SK-N-SH (cell line): ENCODE measurements around the gene TMEM151A. TPM values are rescaled to one million over a fixed set of nuclear protein-coding genes. Genes with fewer than 3 reads are reported as not detected.

Experiments used
- CTCF ChIA-PET: fragments of 300-600, 350-600 bp; formaldehyde crosslinking; extraction: SDS; loops from one replicate; lab custom pipeline; 2021; lab: Yijun Ruan, JAX
- POLR2A ChIA-PET: fragments of 350-600 bp; sonication (Branson Sonifier 250); formaldehyde crosslinking; extraction: SDS; loops from one replicate; lab custom pipeline; 2020; ENCODE audit warnings: antibody characterized with exemption, inconsistent platforms; lab: Yijun Ruan, JAX
- DNase-seq: peaks from one replicate; pipeline ENCODE4 v3.0.0; 2012
- H2AFZ ChIP-seq: fragments of 200-600 bp; sonication (generic); 2 replicates; pipeline ENCODE4 v1.8.1; 2016; ENCODE audit warnings: antibody characterized with exemption, mild to moderate bottlenecking, low read depth
- H3F3A ChIP-seq: fragments of 200-600 bp; sonication (generic); replicated peaks from 2 replicates; pipeline ENCODE3; 2016; ENCODE audit warnings: antibody characterized with exemption, mild to moderate bottlenecking; ENCODE audit not compliant: insufficient read depth
- H3K27ac ChIP-seq, 2 experiments: fragments of 200-500 bp in 1 of 2; fragments of 200-600 bp in 1 of 2; sonication (Bioruptor generic) in 1 of 2; sonication (generic), shearing (Covaris generic) in 1 of 2; 2 replicates each; pipeline versions ENCODE4 v1.5.1 to v1.6.1; 2014 to 2016; ENCODE audit warnings: low read depth in 2 of 2, inconsistent platforms in 1 of 2, low read length in 1 of 2, mild to moderate bottlenecking in 1 of 2, mixed read lengths in 1 of 2
- H3K27me3 ChIP-seq: fragments of 200-600 bp; sonication (generic), shearing (Covaris generic); 2 replicates; pipeline ENCODE4 v1.6.1; 2016; ENCODE audit warnings: mixed run types; ENCODE audit not compliant: insufficient read depth
- H3K36me3 ChIP-seq, 2 experiments: fragments of 200-500 bp in 1 of 2; fragments of 200-600 bp in 1 of 2; sonication (Bioruptor generic) in 1 of 2; sonication (generic) in 1 of 2; replicated peaks in 1 of 2; 2 replicates each; pipeline versions ENCODE3 to v1.5.1; 2014 to 2016; ENCODE audit warnings: low read length in 1 of 2, mild to moderate bottlenecking in 1 of 2; ENCODE audit not compliant: insufficient read depth in 2 of 2, control insufficient read depth in 1 of 2
- H3K4me1 ChIP-seq, 2 experiments: fragments of 200-500 bp in 1 of 2; fragments of 200-600 bp in 1 of 2; sonication (Bioruptor generic) in 1 of 2; sonication (generic), shearing (Covaris generic) in 1 of 2; 2 replicates each; pipeline versions ENCODE4 v1.5.1 to v1.6.1; 2014 to 2016; ENCODE audit warnings: low read depth in 1 of 2, low read length in 1 of 2, mixed run types in 1 of 2; ENCODE audit not compliant: insufficient read depth in 2 of 2, control insufficient read depth in 1 of 2
- H3K4me2 ChIP-seq: fragments of 200-600 bp; sonication (generic), shearing (Covaris generic); 2 replicates; pipeline ENCODE4 v1.6.1; 2017; ENCODE audit warnings: mixed run types
- H3K4me3 ChIP-seq, 2 experiments: fragments of 200-500 bp in 1 of 2; fragments of 200-600 bp in 1 of 2; sonication (Bioruptor generic) in 1 of 2; sonication (generic), shearing (Covaris generic) in 1 of 2; 2 replicates each; pipeline versions ENCODE4 v1.5.1 to v1.8.1; 2014 to 2016; ENCODE audit warnings: low read depth in 2 of 2, inconsistent platforms in 1 of 2, low read length in 1 of 2, mild to moderate bottlenecking in 1 of 2, mixed read lengths in 1 of 2, moderate library complexity in 1 of 2
- H3K79me2 ChIP-seq: fragments of 200-600 bp; sonication (generic); 2 replicates; pipeline ENCODE4 v1.8.1; 2017; ENCODE audit warnings: mild to moderate bottlenecking; ENCODE audit not compliant: insufficient read depth
- H3K9ac ChIP-seq: fragments of 200-600 bp; sonication (generic); 2 replicates; pipeline ENCODE4 v1.6.1; 2017; ENCODE audit warnings: mixed run types
- H3K9me2 ChIP-seq: fragments of 200-600 bp; sonication (generic); 2 replicates; pipeline ENCODE4 v1.6.1; 2017; ENCODE audit warnings: mixed run types
- H3K9me3 ChIP-seq: fragments of 200-600 bp; sonication (generic); 2 replicates; pipeline ENCODE4 v1.6.1; 2017; ENCODE audit warnings: mixed run types, mild to moderate bottlenecking, moderate library complexity
- H4K20me1 ChIP-seq: fragments of 200-600 bp; sonication (generic); 2 replicates; pipeline ENCODE4 v1.6.1; 2017; ENCODE audit warnings: mild to moderate bottlenecking, mixed run types; ENCODE audit not compliant: insufficient read depth
- CTCF ChIP-seq: fragments of 200-600 bp; sonication (generic); IDR thresholded peaks from 2 replicates; pipeline ENCODE4 v1.6.1; 2017; ENCODE audit warnings: antibody characterized with exemption, mild to moderate bottlenecking, moderate library complexity
- EP300 ChIP-seq, 2 experiments: IDR thresholded peaks; 2 replicates each; pipeline versions ENCODE4 v1.4.0 to v1.6.1; 2012; ENCODE audit warnings: borderline replicate concordance in 1 of 2, low read depth in 1 of 2, low read length in 1 of 2
- FOSL2 ChIP-seq: IDR thresholded peaks from 2 replicates; pipeline ENCODE4 v1.4.0; 2012; ENCODE audit warnings: low read depth, mild to moderate bottlenecking, moderate library complexity, borderline replicate concordance
- MXI1 ChIP-seq: IDR thresholded peaks from 2 replicates; pipeline ENCODE4 v1.6.1; 2012; ENCODE audit warnings: mild to moderate bottlenecking, low read depth, low read length, improper control_type of control experiment
- POLR2AphosphoS5 ChIP-seq: IDR thresholded peaks from 2 replicates; pipeline ENCODE4 v1.6.1; 2012; ENCODE audit warnings: low read depth, low read length
- RAD21 ChIP-seq: IDR thresholded peaks from 2 replicates; pipeline ENCODE4 v1.6.1; 2012; ENCODE audit warnings: mild to moderate bottlenecking, low read length
- RFX5 ChIP-seq: IDR thresholded peaks from 2 replicates; pipeline ENCODE4 v1.6.1; 2012; ENCODE audit warnings: mild to moderate bottlenecking, improper control_type of control experiment, low read length
- RXRA ChIP-seq: IDR thresholded peaks from 2 replicates; pipeline ENCODE4 v1.4.0; 2012; ENCODE audit warnings: low read depth, mild to moderate bottlenecking, borderline replicate concordance
- SMC3 ChIP-seq: IDR thresholded peaks from 2 replicates; pipeline ENCODE4 v1.6.1; 2012; ENCODE audit warnings: low read depth, low read length, improper control_type of control experiment
- TAF1 ChIP-seq: IDR thresholded peaks from 2 replicates; pipeline ENCODE4 v1.6.1; 2012; ENCODE audit warnings: low read depth, mild to moderate bottlenecking, low read length, moderate library complexity, borderline replicate concordance
- TCF12 ChIP-seq: IDR thresholded peaks from 2 replicates; pipeline ENCODE4 v1.4.0; 2012
- WGBS: methylation state at CpG from one replicate; pipeline ENCODE4 v1.1.6; 2017; ENCODE audit warnings: low lambda C conversion rate; 5-methylcytosine and 5-hydroxymethylcytosine counted together
- polyA plus RNA-seq, 3 experiments: library from polyadenylated mRNA; depleted of rRNA; stranded (reverse); fragments of >200 nt; gene quantifications; 2 replicates each; pipeline ENCODE4 v1.2.3, GENCODE V29; 2012
- TF ChIP-seq, protein P1 (sequence below): IDR thresholded peaks from 2 replicates; pipeline ENCODE4 v1.6.1; 2012; ENCODE audit warnings: mild to moderate bottlenecking, low read depth, low read length, moderate library complexity
- TF ChIP-seq, protein P2 (sequence below): IDR thresholded peaks from 2 replicates; pipeline ENCODE4; 2012
- TF ChIP-seq, protein P3 (sequence below): fragments of 150-350 bp; IDR thresholded peaks from 2 replicates; pipeline ENCODE4 v1.6.1; 2017; ENCODE audit warnings: antibody characterized with exemption, low read length, low read depth, borderline replicate concordance

Gene TMEM151A
- polyA plus RNA-seq, 1 of the 3 experiments (the other 2 are of a cell fraction) = 0.35 TPM

GRCh38 chr11:66290330-66290621 is 1.4 kb upstream of the TMEM151A start:
- Histone ChIP-seq H3K4me2 (peak overlapping the region; percentile 94), H3K9me3 (no peaks in the 10 kb centered on the region), H4K20me1 (no peaks in the 10 kb centered on the region), H3F3A (peaks cover 9% of the 10 kb centered on the region), H3K27ac (no peak overlapping the region; a peak in 1 of 4 replicates), H3K27me3 (no peaks in the 10 kb centered on the region), H3K79me2 (peaks cover 33% of the 10 kb centered on the region; the same call in 1 of the 2 replicates), H3K4me3 (peak overlapping the region; percentile 84 to 90; a peak in 2 of 4 replicates), H3K9me2 (no peaks in the 10 kb centered on the region), H3K4me1 (peaks cover 7 to 36% of the 10 kb centered on the region in 2 experiments; a peak in 2 of 4 replicates), H3K9ac (no peak overlapping the region), H3K36me3 (peaks cover 0 to 11% of the 10 kb centered on the region in 2 experiments), H2AFZ (no peak overlapping the region)
- WGBS = 95% methylated on average over 2 of the region's 2 CpGs
- TF ChIP-seq EP300 (IDR thresholded peaks at IDR 0.05; ENCODE audit: borderline replicate concordance in 1 of 2, low read depth in 1 of 2, low read length in 1 of 2) = no peak
- TF ChIP-seq, protein P1, sequence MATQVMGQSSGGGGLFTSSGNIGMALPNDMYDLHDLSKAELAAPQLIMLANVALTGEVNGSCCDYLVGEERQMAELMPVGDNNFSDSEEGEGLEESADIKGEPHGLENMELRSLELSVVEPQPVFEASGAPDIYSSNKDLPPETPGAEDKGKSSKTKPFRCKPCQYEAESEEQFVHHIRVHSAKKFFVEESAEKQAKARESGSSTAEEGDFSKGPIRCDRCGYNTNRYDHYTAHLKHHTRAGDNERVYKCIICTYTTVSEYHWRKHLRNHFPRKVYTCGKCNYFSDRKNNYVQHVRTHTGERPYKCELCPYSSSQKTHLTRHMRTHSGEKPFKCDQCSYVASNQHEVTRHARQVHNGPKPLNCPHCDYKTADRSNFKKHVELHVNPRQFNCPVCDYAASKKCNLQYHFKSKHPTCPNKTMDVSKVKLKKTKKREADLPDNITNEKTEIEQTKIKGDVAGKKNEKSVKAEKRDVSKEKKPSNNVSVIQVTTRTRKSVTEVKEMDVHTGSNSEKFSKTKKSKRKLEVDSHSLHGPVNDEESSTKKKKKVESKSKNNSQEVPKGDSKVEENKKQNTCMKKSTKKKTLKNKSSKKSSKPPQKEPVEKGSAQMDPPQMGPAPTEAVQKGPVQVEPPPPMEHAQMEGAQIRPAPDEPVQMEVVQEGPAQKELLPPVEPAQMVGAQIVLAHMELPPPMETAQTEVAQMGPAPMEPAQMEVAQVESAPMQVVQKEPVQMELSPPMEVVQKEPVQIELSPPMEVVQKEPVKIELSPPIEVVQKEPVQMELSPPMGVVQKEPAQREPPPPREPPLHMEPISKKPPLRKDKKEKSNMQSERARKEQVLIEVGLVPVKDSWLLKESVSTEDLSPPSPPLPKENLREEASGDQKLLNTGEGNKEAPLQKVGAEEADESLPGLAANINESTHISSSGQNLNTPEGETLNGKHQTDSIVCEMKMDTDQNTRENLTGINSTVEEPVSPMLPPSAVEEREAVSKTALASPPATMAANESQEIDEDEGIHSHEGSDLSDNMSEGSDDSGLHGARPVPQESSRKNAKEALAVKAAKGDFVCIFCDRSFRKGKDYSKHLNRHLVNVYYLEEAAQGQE = no peak
- no peak for TF ChIP-seq TAF1
- TF ChIP-seq, protein P2, sequence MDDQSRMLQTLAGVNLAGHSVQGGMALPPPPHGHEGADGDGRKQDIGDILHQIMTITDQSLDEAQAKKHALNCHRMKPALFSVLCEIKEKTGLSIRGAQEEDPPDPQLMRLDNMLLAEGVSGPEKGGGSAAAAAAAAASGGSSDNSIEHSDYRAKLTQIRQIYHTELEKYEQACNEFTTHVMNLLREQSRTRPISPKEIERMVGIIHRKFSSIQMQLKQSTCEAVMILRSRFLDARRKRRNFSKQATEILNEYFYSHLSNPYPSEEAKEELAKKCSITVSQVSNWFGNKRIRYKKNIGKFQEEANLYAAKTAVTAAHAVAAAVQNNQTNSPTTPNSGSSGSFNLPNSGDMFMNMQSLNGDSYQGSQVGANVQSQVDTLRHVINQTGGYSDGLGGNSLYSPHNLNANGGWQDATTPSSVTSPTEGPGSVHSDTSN = no peak
- no peak for TF ChIP-seq SMC3
- no peak for TF ChIP-seq RAD21
- TF ChIP-seq CTCF = no peak
- TF ChIP-seq FOSL2 = no peak
- TF ChIP-seq RFX5 = no peak
- TF ChIP-seq TCF12 = no peak
- TF ChIP-seq POLR2AphosphoS5 = no peak
- TF ChIP-seq RXRA = no peak
- TF ChIP-seq, protein P3, sequence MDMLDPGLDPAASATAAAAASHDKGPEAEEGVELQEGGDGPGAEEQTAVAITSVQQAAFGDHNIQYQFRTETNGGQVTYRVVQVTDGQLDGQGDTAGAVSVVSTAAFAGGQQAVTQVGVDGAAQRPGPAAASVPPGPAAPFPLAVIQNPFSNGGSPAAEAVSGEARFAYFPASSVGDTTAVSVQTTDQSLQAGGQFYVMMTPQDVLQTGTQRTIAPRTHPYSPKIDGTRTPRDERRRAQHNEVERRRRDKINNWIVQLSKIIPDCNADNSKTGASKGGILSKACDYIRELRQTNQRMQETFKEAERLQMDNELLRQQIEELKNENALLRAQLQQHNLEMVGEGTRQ = no peak
- no peak for TF ChIP-seq MXI1
- ChIA-PET POLR2A (interaction anchor here (4.2 kb wide), 1 partner anchor 23 kb away, joined by 19 read pairs; no protein-coding TSS in a partner anchor), CTCF (interaction anchor here (1.6 to 6.2 kb wide), 4 partner anchors 9 to 45 kb away, joined by 3 to 63 read pairs (median 21); partner anchors contain the start of gene RIN1)
- no peak for DNase-seq
